Brain microvascular endothelial cell (primary cell): ENCODE results near the gene CFAP97D2.
A peak's percentile ranks its signal among the peaks of the same experiment; 100 is the strongest.

Experiments used
- DNase-seq: peaks from one replicate; pipeline ENCODE4 v3.0.0-alpha.2; 2020
- H3K27ac ChIP-seq: fragments of 250-450 bp; sonication (Bioruptor Pico); 2 replicates; pipeline ENCODE4 v1.5.1; 2020; ENCODE audit warnings: mild to moderate bottlenecking, moderate library complexity
- H3K27me3 ChIP-seq: fragments of 250-450 bp; sonication (Bioruptor Pico); replicated peaks from 2 replicates; pipeline ENCODE4 v1.5.1; 2020; ENCODE audit warnings: mild to moderate bottlenecking
- H3K36me3 ChIP-seq: fragments of 250-450 bp; sonication (Bioruptor Pico); replicated peaks from 2 replicates; pipeline ENCODE4 v1.5.1; 2020; ENCODE audit warnings: mild to moderate bottlenecking
- H3K4me3 ChIP-seq: 2 replicates; pipeline ENCODE4 v1.5.1; 2011; ENCODE audit warnings: low read depth, mild to moderate bottlenecking, control low read depth, low read length, moderate library complexity
- in situ Hi-C: cut with HindIII; loops from 2 replicates; pipeline ENCODE4 v1.10.0; 2017; ENCODE audit warnings: low sequenced_read_pairs, low pct_ligation_motif_present
- TF ChIP-seq, protein P1 (sequence below): IDR thresholded peaks from 2 replicates; pipeline ENCODE4 v1.5.1; 2011; ENCODE audit warnings: low read depth, mild to moderate bottlenecking, moderate library complexity, low read length, control low read depth, inconsistent platforms; ENCODE audit errors: missing control alignments

The CFAP97D2 gene

DNA sequence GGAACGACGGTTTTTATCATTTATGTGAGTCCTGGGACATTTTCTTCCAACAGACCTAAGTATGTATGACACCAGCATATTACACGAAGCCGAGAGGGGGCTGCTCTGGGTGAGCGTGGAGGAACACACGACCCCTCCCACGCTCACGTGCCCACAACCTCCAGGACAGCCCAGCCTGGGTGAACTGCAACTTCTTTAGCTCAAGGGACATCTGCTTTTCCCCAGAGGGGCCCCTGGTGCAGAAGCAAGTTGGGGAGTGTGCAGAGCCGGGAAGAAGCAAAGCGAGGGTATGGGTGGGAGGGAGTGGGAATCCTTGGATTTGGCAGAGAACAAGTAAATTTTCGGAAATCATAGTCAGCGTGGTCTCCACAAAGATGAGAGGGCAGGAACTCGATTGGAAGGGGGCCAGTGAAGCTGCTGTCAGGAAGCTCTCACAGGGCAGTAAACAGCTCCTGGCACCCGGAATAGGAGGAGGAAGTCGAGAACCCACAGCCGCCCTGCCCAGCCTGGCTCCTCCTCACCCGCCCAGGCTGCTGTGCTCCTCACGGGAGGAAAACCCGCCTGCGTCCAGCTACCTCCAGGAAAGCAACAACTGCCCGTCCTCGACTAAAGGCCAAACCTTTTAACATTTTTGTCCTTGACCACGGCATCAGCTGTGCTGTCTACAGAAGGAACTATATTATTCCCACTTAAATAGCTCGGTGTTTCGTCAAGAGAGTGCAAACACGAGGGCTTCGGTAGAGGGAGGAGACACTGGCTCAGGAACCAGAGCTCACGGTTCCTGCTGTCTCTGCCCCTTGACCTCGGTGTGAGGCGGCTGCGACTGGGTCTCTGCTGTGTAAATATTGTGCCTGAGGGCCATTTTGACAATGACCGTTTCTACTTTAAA, 17.2 kb upstream of the CFAP97D2 start:
- no peak for DNase-seq

DNA sequence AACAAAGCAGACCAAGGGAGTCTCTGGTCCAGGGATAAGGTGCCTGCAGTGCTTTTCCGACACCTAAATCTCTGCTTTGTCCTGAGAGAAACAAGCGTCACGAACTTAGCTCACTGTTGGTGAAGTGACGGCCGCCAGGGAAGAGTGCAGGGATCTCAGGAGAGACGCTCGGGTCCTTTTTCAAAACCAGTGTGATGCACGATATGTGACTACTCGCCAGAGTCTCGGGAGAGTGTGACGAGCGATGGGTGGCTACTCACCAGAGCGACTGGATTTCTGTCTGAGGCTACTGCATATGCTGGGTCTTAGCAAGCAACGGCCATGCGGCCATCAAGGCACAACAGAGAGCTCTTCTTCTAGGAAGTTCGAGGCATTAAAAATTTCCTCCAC, 16.5 kb upstream of the CFAP97D2 start:
- H3K27me3 ChIP-seq: no peaks in the 10 kb centered on the region
- in situ Hi-C loops: no loop called here
- no peak for DNase-seq
- H3K36me3 ChIP-seq: no peaks in the 10 kb centered on the region
- H3K4me3 ChIP-seq: no peak overlapping the region
- TF ChIP-seq, protein P1, sequence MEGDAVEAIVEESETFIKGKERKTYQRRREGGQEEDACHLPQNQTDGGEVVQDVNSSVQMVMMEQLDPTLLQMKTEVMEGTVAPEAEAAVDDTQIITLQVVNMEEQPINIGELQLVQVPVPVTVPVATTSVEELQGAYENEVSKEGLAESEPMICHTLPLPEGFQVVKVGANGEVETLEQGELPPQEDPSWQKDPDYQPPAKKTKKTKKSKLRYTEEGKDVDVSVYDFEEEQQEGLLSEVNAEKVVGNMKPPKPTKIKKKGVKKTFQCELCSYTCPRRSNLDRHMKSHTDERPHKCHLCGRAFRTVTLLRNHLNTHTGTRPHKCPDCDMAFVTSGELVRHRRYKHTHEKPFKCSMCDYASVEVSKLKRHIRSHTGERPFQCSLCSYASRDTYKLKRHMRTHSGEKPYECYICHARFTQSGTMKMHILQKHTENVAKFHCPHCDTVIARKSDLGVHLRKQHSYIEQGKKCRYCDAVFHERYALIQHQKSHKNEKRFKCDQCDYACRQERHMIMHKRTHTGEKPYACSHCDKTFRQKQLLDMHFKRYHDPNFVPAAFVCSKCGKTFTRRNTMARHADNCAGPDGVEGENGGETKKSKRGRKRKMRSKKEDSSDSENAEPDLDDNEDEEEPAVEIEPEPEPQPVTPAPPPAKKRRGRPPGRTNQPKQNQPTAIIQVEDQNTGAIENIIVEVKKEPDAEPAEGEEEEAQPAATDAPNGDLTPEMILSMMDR: no peak
- no peak overlapping the region for H3K27ac ChIP-seq

More for the DNA sequence above, 17.2 kb upstream of the CFAP97D2 start:
- Histone ChIP-seq H3K27ac (no peak overlapping the region), H3K4me3 (peak overlapping the region; percentile 12), H3K27me3 (no peaks in the 10 kb centered on the region), H3K36me3 (no peaks in the 10 kb centered on the region)
- TF ChIP-seq, protein P1: no peak
- in situ Hi-C loops: no loop called here

DNA sequence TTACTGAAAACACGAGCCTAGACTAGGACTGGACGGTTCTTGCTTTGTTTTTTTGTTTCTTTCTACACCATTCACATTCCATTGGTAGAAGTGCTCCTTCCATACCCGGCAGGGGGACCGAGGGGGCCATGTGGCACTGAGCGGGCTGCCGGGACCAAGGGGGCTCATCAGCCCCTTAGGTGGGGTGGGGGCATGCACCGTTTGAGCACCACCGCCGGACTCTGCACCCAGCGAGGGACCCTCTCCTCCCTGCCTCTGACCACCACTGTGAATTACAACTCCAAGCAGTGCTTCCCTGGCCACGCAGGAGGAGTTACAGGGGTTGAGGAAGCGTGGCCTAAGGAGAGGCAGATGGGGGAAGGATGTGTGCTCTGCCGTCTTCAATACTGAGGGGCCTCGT, 15.0 kb upstream of the CFAP97D2 start:
- no peak overlapping the region for H3K4me3 ChIP-seq
- H3K36me3 ChIP-seq: no peaks in the 10 kb centered on the region
- no peaks in the 10 kb centered on the region for H3K27me3 ChIP-seq
- no peak for DNase-seq
- in situ Hi-C loops: no loop called here
- TF ChIP-seq, protein P1: no peak
- no peak overlapping the region for H3K27ac ChIP-seq

DNA sequence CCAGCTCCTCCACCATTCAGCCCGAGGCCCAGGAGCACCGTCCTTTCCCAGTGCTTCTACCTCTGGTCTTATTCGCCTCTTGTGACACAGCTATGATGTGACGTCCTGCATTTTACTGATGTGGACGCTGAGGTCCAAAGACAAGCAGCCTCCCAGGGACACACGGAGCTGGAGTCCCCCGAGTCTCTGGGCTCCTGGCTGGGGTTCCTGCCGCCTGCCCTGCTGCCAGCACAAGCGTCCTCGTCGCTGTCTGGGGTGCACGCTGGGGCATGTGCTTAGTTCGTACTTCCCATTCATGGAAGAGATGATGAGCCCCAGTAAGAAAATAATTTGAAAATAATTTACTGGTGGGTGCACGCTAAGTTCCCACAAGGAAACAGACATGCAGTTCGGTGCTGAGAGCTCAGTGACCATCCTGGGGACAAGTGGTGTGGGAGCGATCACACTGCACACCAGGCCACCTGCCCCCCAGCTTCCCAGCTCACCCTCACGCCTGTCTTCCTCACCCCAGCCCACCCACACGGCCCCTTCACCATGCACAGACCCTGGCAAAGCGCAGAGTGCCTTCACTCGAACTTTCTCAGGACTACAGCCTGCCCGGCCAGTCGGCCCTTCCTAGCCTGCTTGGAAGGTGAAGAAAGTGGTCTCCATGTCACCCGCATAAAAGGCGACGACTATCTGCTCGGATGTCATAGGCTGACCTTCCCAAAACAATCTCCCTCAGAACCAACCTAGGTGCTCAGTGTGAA, 14.2 kb upstream of the CFAP97D2 start:
- Histone ChIP-seq H3K27ac (no peak overlapping the region), H3K27me3 (no peaks in the 10 kb centered on the region), H3K36me3 (no peaks in the 10 kb centered on the region), H3K4me3 (no peak overlapping the region)
- DNase-seq: no peak
- in situ Hi-C loops: no loop called here
- TF ChIP-seq, protein P1: no peak

DNA sequence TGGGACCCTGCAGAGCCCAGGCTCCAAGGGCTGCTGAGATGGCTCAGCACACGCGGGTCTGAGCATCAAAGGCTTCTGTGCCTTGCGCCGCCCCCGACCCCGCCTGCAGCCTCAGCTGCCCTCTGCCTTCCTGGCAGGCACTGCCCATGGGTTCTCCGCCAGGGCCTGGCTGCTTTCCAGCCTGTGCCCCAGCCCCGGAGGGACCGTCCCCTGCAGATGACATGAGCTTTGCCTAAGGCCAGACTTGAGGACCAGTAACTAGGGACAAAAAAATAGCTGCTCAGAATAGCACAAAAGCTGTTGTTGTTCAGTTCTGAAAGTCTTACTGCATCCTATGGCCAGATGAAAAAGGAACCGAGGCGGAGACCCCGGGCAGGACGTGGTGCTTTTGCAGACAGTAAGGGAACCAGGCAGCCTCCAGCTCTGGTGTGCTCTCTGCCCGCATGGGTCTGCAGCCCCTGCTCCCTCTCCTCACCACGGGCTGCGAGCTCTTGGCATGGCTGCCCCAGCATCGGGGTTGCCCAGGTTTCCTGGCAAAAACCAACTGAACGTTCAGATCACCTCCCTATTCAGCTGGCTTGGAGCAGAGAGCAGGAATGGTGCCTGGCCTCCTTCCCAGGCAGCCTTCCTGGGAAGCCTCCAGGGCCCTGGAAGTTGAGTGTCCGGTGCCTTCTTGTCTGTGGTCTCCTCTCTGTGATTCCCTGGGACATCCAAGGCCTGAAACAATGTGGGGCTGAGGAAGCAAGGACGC, 12.5 kb upstream of the CFAP97D2 start:
- in situ Hi-C loops: no loop called here
- Histone ChIP-seq H3K4me3 (no peak overlapping the region), H3K36me3 (no peaks in the 10 kb centered on the region), H3K27ac (no peak overlapping the region), H3K27me3 (no peaks in the 10 kb centered on the region)
- DNase-seq: no peak
- TF ChIP-seq, protein P1: no peak
